Type B pancreatic cell (in vitro differentiated cells): ENCODE results near the gene ZNF287. TPM values are rescaled to one million over a fixed set of nuclear protein-coding genes. Genes with fewer than 3 reads are reported as not detected.

Source experiments
- DNase-seq: peaks from one replicate; pipeline ENCODE4 v3.0.0; 2021; ENCODE audit warnings: mixed read lengths; ENCODE audit not compliant: unreplicated experiment; ENCODE audit errors: extremely low spot score
- H3K27ac Mint-ChIP-seq: 2 replicates; pipeline ENCODE4 v1.8.0; 2021; ENCODE audit warnings: mild to moderate bottlenecking, mixed read lengths
- H3K27me3 Mint-ChIP-seq: 2 replicates; pipeline ENCODE4 v1.8.0; 2021; ENCODE audit warnings: mixed read lengths
- H3K36me3 Mint-ChIP-seq: 2 replicates; pipeline ENCODE4 v1.8.0; 2021; ENCODE audit warnings: mixed read lengths
- H3K4me1 Mint-ChIP-seq: one replicate; pipeline ENCODE4 v1.8.0; 2021; ENCODE audit warnings: mixed read lengths; ENCODE audit not compliant: unreplicated experiment
- H3K4me3 Mint-ChIP-seq: 2 replicates; pipeline ENCODE4 v1.8.0; 2021; ENCODE audit warnings: mild to moderate bottlenecking, mixed read lengths
- H3K9me3 Mint-ChIP-seq: 2 replicates; pipeline ENCODE4 v1.8.0; 2021; ENCODE audit warnings: mixed read lengths
- total RNA-seq: library from RNA; stranded (reverse); gene quantifications from 2 replicates; pipeline ENCODE4 v1.2.1, GENCODE V29; 2021; ENCODE audit warnings: low replicate concordance
- TF ChIP-seq, protein P1 (sequence below): fragments of 200-600 bp; sonication (generic); conservative IDR thresholded peaks from 2 replicates; pipeline ENCODE4 v1.5.0; 2021; ENCODE audit warnings: antibody characterized with exemption, mild to moderate bottlenecking

The ZNF287 gene
- total RNA-seq, 1 donor from 2014 or later = 14.3 TPM

- no peak for DNase-seq
- TF ChIP-seq, protein P1, sequence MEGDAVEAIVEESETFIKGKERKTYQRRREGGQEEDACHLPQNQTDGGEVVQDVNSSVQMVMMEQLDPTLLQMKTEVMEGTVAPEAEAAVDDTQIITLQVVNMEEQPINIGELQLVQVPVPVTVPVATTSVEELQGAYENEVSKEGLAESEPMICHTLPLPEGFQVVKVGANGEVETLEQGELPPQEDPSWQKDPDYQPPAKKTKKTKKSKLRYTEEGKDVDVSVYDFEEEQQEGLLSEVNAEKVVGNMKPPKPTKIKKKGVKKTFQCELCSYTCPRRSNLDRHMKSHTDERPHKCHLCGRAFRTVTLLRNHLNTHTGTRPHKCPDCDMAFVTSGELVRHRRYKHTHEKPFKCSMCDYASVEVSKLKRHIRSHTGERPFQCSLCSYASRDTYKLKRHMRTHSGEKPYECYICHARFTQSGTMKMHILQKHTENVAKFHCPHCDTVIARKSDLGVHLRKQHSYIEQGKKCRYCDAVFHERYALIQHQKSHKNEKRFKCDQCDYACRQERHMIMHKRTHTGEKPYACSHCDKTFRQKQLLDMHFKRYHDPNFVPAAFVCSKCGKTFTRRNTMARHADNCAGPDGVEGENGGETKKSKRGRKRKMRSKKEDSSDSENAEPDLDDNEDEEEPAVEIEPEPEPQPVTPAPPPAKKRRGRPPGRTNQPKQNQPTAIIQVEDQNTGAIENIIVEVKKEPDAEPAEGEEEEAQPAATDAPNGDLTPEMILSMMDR = no peak
- Mint-ChIP-seq H3K27ac (peak overlapping the region; percentile 24), H3K36me3 (no peaks in the 10 kb centered on the region), H3K27me3 (peaks cover 55% of the 10 kb centered on the region), H3K9me3 (no peaks in the 10 kb centered on the region), H3K4me3 (no peak overlapping the region), H3K4me1 (peaks cover 30% of the 10 kb centered on the region)
Observed at GRCh38 chr17:16513873-16514272, 55.1 kb downstream of the ZNF287 start.

- H3K27ac Mint-ChIP-seq = no peak overlapping the region
- TF ChIP-seq, protein P1 = no peak
Observed at GRCh38 chr17:16512011-16512410, 57.0 kb downstream of the ZNF287 start.

DNA sequence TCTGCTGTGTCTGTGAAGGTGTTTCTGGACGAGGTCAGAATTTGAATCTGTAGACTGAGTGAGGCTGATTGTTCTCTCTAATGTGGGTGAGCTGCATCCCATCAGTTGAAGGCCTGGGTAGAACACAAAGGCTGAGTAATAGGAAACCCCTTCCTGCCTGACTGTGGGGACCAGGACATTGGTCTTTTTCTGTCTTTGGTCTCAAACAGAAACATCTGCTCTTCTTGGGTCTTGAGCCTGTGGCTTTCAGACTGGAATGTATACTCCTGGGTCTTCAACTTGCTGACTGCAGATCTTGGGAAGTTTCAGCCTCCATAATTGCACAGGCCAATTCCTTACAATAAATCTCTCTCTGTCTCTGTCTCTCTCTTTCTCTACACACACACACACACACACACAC, 57.4 kb downstream of the ZNF287 start:
- peaks cover 26% of the 10 kb centered on the region for H3K4me1 Mint-ChIP-seq

More at GRCh38 chr17:16512011-16512410, 57.0 kb downstream of the ZNF287 start:
- no peak overlapping the region for H3K4me3 Mint-ChIP-seq
- no peaks in the 10 kb centered on the region for H3K9me3 Mint-ChIP-seq
- DNase-seq = no peak
- peaks cover 30% of the 10 kb centered on the region for H3K4me1 Mint-ChIP-seq
- no peaks in the 10 kb centered on the region for H3K36me3 Mint-ChIP-seq
- H3K27me3 Mint-ChIP-seq = peaks cover 44% of the 10 kb centered on the region

GRCh38 chr17:16507918-16508533, 61.0 kb downstream of the ZNF287 start:
- Mint-ChIP-seq H3K36me3 (no peaks in the 10 kb centered on the region), H3K4me3 (no peak overlapping the region), H3K4me1 (peaks cover 13% of the 10 kb centered on the region), H3K9me3 (no peaks in the 10 kb centered on the region), H3K27me3 (peaks cover 11% of the 10 kb centered on the region), H3K27ac (no peak overlapping the region)
- TF ChIP-seq, protein P1 = no peak
- DNase-seq = no peak

More for the DNA sequence above, 57.4 kb downstream of the ZNF287 start:
- DNase-seq = no peak
- TF ChIP-seq, protein P1 = no peak
- H3K27ac Mint-ChIP-seq = no peak overlapping the region
- H3K36me3 Mint-ChIP-seq = no peaks in the 10 kb centered on the region
- peaks cover 40% of the 10 kb centered on the region for H3K27me3 Mint-ChIP-seq
- H3K9me3 Mint-ChIP-seq = no peaks in the 10 kb centered on the region
- H3K4me3 Mint-ChIP-seq = no peak overlapping the region

- H3K4me1 Mint-ChIP-seq = no peaks in the 10 kb centered on the region
- TF ChIP-seq, protein P1 = peak; percentile 53
Observed at GRCh38 chr17:16506188-16506587, 62.8 kb downstream of the ZNF287 start.

More at GRCh38 chr17:16506188-16506587, 62.8 kb downstream of the ZNF287 start:
- H3K27ac Mint-ChIP-seq = no peak overlapping the region
- H3K9me3 Mint-ChIP-seq = no peaks in the 10 kb centered on the region
- no peaks in the 10 kb centered on the region for H3K36me3 Mint-ChIP-seq
- H3K27me3 Mint-ChIP-seq = peaks cover 4% of the 10 kb centered on the region
- no peak overlapping the region for H3K4me3 Mint-ChIP-seq
- DNase-seq = no peak
